ENCODE data around the gene GZMM. TPM values are rescaled to one million over a fixed set of nuclear protein-coding genes. Genes with fewer than 3 reads are reported as not detected.

The GZMM gene
- 1 to 10 TPM in 1 of 2 donors, under 1 TPM in 1; 0.61 to 1.0 TPM for total RNA-seq

DNA sequence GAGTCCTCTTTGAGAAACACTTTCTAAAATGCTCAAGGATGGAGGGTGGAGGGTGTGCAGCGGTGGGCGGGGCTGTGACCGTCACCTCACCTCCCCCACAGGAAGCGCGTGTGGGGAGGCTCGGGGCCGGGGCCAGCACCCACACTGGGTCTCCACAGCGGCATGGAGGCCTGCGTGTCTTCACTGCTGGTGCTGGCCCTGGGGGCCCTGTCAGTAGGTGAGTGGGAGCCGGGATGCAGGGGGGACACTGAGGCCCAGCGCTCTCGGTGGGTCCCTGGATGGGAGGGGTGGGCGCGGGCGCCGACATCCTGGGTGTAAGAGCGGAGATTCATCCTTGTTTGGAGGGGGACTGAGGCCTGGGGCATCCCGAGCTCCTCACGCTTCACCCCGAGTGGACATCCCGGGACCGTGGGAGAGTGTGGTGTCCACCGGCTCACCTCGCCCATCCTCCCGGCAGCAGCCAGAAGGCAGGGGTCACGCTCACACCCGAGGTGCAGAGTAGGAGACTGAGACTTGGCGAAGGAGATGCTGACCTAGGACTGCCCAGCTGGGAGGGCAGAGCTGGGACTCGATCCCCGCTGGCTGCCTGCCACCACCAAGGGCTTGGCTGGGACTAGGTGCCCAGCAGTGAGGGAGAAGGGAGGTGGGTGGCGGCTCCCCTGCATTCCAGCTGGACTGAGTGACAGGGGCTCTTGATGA, at the start of gene GZMM:
Gene GZMM (plus strand): TSS at position 144 of the 699 bp plus-strand sequence. CDS start 19 bp downstream, at position 163.
- H3K27ac ChIP-seq = no peak within 1 kb of the TSS
- no peak within 1 kb of the TSS for H3K4me3 ChIP-seq
- TF ChIP-seq, protein P1, sequence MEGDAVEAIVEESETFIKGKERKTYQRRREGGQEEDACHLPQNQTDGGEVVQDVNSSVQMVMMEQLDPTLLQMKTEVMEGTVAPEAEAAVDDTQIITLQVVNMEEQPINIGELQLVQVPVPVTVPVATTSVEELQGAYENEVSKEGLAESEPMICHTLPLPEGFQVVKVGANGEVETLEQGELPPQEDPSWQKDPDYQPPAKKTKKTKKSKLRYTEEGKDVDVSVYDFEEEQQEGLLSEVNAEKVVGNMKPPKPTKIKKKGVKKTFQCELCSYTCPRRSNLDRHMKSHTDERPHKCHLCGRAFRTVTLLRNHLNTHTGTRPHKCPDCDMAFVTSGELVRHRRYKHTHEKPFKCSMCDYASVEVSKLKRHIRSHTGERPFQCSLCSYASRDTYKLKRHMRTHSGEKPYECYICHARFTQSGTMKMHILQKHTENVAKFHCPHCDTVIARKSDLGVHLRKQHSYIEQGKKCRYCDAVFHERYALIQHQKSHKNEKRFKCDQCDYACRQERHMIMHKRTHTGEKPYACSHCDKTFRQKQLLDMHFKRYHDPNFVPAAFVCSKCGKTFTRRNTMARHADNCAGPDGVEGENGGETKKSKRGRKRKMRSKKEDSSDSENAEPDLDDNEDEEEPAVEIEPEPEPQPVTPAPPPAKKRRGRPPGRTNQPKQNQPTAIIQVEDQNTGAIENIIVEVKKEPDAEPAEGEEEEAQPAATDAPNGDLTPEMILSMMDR (IDR thresholded peaks at IDR 0.05) = no peak
- H3K4me1 ChIP-seq = no peaks in the 10 kb centered on the region
- H3K27me3 ChIP-seq = no peaks in the 10 kb centered on the region
- intact Hi-C loops (cut with DNase I) = no loop called here
- H3K9me3 ChIP-seq = no peaks in the 10 kb centered on the region
- DNase-seq = no peak
- peaks cover 5% of the 10 kb centered on the region for H3K36me3 ChIP-seq
- H3K9ac ChIP-seq (ENCODE audit: low read depth in 2 of 2, low read length in 2 of 2) = peak within 1 kb of the TSS in 1 of 2 donors; percentile 37

DNA sequence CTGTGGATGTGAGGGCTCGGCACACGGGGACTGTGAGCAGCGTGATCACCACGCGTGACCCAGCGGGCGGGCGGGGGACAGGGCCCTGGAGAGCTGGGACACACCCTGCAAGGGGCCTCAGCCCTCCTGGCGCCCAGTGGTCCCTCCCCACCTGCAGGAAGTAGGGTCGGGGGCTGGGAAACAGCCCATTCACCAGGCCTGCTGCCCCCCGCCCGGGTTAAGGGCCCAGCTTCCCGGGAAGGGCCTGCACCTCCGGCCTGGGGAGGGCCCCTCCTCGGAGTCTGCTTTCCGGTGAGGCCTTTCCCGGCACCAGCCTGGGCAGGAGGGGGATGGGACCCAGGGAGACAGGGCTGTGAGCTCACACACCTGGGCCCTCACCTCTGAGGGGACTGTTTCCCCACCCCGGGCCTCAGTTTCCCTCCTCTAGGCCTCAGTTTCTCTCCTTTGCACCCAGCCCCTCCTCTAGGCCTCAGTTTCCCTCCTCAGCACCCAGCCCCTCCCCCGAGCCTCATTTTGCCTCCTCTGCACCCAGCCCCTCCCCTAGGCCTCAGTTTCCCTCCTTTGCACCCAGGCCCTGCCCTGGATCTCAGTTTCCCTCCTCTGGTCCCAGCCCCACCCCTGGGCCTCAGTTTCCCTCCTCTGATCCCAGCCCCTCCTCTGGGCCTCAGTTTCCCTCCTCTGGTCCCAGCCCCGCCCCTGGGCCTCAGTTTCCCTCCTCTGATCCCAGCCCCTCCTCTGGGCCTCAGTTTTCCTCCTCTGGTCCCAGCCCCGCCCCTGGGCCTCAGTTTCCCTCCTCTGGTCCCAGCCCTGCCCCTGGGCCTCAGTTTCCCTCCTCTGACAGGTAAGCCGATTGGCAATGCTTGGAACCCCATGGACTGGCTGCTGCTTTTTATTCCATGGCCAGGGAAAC, 49.4 kb upstream of the GZMM start:
- Histone ChIP-seq H3K4me3 (no peak overlapping the region), H3K27me3 (peaks cover 28% of the 10 kb centered on the region), H3K27ac (no peak overlapping the region), H3K9ac (ENCODE audit: low read depth in 2 of 2, low read length in 2 of 2) (no peak overlapping the region), H3K9me3 (no peaks in the 10 kb centered on the region), H3K4me1 (peaks cover 7% of the 10 kb centered on the region), H3K36me3 (no peaks in the 10 kb centered on the region)
- no peak for DNase-seq
- TF ChIP-seq, protein P1 (IDR thresholded peaks at IDR 0.05) = no peak
- intact Hi-C loops (cut with DNase I) = no loop called here

DNA sequence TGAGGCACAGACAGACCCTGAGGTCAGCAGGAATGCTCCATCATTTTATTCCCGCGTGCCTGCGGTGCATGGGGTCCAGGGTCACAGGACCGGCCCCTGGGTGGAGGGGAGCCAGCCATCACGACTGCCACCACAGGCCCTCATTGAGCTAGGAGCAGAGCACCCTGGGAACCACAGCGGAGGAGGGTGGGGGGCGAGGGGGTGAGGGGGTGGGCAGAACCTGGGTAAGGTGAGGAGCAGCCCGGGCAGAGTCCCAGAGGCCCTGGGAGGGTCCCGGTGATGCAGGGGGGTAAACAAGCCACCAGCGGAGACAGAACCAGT, 48.8 kb upstream of the GZMM start:
- peaks cover 28% of the 10 kb centered on the region for H3K27me3 ChIP-seq
- intact Hi-C loops (cut with DNase I) = no loop called here
- H3K9me3 ChIP-seq = no peaks in the 10 kb centered on the region
- no peaks in the 10 kb centered on the region for H3K36me3 ChIP-seq
- peaks cover 2% of the 10 kb centered on the region for H3K4me1 ChIP-seq
- no peak overlapping the region for H3K27ac ChIP-seq
- no peak overlapping the region for H3K4me3 ChIP-seq
- no peak overlapping the region for H3K9ac ChIP-seq (ENCODE audit: low read depth in 2 of 2, low read length in 2 of 2)
- TF ChIP-seq, protein P1 (IDR thresholded peaks at IDR 0.05) = no peak
- no peak for DNase-seq

- H3K27ac ChIP-seq = no peak overlapping the region
- H3K27me3 ChIP-seq = peaks cover 28% of the 10 kb centered on the region
- intact Hi-C loops (cut with DNase I) = no loop called here
- H3K4me1 ChIP-seq = no peaks in the 10 kb centered on the region
- H3K9me3 ChIP-seq = no peaks in the 10 kb centered on the region
- no peak for DNase-seq
- no peak overlapping the region for H3K9ac ChIP-seq (ENCODE audit: low read depth in 2 of 2, low read length in 2 of 2)
- H3K4me3 ChIP-seq = no peak overlapping the region
- H3K36me3 ChIP-seq = no peaks in the 10 kb centered on the region
- TF ChIP-seq, protein P1 (IDR thresholded peaks at IDR 0.05) = peak; percentile 77
These were observed 48.3 kb upstream of the GZMM start for GRCh38 chr19:495402-496111.

- intact Hi-C loops (cut with DNase I) = no loop called here
- no peaks in the 10 kb centered on the region for H3K9me3 ChIP-seq
- H3K27me3 ChIP-seq = peaks cover 28% of the 10 kb centered on the region
- DNase-seq = no peak
- H3K4me1 ChIP-seq = no peaks in the 10 kb centered on the region
- TF ChIP-seq, protein P1 (IDR thresholded peaks at IDR 0.05) = no peak
- no peak within 1 kb of the TSS for H3K9ac ChIP-seq (ENCODE audit: low read depth in 2 of 2, low read length in 2 of 2)
- no peak within 1 kb of the TSS for H3K4me3 ChIP-seq
- H3K36me3 ChIP-seq = no peaks in the 10 kb centered on the region
- no peak within 1 kb of the TSS for H3K27ac ChIP-seq
These were observed 47.7 kb upstream of the GZMM start, which contains the start of gene MADCAM1 for GRCh38 chr19:496112-496665. Gene MADCAM1, plus strand, starts transcription at chr19:496486. Its CDS starts 14 bp downstream, at chr19:496500.

Measured in colonic mucosa (tissue), 4 donors.